ENCODE measurements around the gene ZNF804B.
"Not testable (repeated sequence)": the region's sequence is repeated elsewhere in the genome, so short reads cannot be mapped to it uniquely, and the experiment has no call there.

ZNF804B gene

DNA sequence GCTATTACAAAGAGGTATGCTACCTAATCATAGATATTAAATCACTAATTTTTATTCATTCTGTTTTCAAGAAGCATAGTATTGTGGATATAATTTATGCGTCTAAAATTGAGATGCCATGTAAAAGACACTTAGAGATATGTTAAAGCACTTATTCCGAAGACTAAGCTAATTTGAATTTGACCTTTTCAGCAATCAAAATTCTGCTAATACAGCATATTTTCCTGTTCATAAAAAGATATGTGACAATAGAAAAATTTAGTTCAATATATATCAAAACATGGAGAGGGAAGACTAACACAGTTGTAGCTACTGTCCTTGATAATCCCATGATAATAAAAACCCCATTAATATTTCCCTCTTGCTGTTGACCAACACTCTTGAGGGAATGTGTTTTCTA is 422.6 kb downstream of the ZNF804B start:
- H3K4me3 ChIP-seq (ENCODE audit: low read length): no peak overlapping the region
- TF ChIP-seq, protein P1, sequence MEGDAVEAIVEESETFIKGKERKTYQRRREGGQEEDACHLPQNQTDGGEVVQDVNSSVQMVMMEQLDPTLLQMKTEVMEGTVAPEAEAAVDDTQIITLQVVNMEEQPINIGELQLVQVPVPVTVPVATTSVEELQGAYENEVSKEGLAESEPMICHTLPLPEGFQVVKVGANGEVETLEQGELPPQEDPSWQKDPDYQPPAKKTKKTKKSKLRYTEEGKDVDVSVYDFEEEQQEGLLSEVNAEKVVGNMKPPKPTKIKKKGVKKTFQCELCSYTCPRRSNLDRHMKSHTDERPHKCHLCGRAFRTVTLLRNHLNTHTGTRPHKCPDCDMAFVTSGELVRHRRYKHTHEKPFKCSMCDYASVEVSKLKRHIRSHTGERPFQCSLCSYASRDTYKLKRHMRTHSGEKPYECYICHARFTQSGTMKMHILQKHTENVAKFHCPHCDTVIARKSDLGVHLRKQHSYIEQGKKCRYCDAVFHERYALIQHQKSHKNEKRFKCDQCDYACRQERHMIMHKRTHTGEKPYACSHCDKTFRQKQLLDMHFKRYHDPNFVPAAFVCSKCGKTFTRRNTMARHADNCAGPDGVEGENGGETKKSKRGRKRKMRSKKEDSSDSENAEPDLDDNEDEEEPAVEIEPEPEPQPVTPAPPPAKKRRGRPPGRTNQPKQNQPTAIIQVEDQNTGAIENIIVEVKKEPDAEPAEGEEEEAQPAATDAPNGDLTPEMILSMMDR (IDR thresholded peaks at IDR 0.05; ENCODE audit: insufficient read depth, low read depth, low read length, missing control alignments): no peak
- DNase-seq (ENCODE audit: low read depth): no peak

DNA sequence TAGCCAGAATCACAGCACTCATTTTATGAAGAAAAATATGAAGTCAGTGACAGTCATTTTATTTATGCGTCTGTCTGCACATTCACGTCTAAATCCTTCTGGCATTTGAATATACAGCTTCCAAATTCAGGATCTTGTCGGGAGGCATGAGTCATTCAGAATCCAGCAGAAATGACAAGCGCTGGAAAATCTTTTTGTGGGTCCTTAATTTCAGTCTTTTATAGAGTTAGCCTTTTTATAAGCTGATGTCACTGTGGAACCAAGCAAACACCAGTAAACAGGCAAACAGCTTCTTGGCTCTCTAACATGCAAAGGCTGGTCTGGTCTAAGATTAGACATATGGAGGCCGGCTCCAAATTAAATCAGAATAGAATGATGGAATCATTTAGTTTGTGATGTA is 424.2 kb downstream of the ZNF804B start:
- H3K4me3 ChIP-seq (ENCODE audit: low read length): no peak overlapping the region
- no peak for DNase-seq (ENCODE audit: low read depth)
- TF ChIP-seq, protein P1 (IDR thresholded peaks at IDR 0.05; ENCODE audit: insufficient read depth, low read depth, low read length, missing control alignments): no peak

DNA sequence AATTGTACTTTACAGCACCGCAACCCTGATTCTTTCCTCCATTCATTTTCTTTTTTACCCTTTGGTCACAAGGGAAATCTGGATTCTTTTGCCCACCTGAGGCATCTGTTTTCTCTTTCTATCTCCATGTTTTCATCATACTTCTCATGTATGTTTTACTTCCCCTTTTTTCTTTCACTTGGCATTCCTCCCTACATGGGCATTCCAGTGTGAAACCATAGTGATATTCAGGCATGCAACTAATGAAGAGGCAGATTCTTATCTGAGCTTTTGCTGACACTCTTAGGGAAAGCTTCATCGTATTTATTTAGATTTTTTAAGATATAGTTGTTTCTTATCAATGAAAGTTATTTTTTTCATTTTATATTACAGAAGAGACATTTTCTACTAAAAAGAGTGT is 441.3 kb downstream of the ZNF804B start:
- no peak overlapping the region for H3K4me3 ChIP-seq (ENCODE audit: low read length)
- DNase-seq (ENCODE audit: low read depth): no peak
- TF ChIP-seq, protein P1 (IDR thresholded peaks at IDR 0.05; ENCODE audit: insufficient read depth, low read depth, low read length, missing control alignments): no peak

DNA sequence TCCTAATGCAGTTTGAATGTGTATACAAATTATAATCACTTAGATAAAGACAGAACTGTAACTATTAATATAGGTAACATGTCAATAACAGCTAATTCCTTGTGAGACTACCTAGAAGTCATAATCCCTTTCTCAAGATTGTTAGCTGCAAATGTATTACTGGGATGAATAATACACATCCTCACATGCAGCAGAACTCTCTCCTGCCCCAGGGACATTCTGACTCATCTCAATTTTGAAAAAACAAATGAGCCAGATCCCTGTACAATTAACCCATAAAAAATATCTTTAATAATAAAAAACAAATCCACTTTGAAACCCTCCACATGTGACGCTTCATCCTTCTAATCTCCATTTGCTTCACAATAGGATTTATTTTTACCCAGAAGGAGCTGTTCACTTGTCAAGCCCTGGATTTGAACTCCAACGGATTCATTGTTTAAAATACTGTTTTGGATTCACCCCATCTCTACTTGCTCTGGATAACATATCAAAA is 464.4 kb downstream of the ZNF804B start:
- DNase-seq (ENCODE audit: low read depth): peak; percentile 24
- TF ChIP-seq, protein P1 (IDR thresholded peaks at IDR 0.05; ENCODE audit: insufficient read depth, low read depth, low read length, missing control alignments): no peak
- no peak overlapping the region for H3K4me3 ChIP-seq (ENCODE audit: low read length)

DNA sequence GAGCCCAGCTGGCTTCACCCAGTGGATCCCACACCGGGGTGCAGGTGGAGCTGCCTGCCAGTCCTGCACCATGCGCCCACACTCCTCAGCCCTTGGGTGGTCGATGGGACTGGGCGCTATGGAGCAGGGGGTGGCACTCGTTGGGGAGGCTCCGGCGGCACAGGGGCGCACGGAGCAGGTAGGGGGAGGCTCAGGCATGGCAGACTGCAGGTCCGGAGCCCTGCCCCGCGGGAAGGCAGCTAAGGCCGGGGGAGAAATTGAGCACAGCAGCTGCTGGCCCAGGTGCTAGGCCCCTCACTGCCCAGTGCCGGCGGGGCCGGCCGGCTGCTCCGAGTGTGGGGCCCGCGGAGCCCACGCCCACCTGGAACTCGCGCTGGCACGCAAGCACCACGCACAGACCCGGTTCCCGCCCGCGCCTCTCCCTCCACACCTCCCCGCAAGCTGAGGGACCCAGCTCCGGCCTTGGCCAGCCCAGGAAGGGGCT is 469.2 kb downstream of the ZNF804B start:
- not testable (repeated sequence) for H3K4me3 ChIP-seq (ENCODE audit: low read length); DNase-seq (ENCODE audit: low read depth)

DNA sequence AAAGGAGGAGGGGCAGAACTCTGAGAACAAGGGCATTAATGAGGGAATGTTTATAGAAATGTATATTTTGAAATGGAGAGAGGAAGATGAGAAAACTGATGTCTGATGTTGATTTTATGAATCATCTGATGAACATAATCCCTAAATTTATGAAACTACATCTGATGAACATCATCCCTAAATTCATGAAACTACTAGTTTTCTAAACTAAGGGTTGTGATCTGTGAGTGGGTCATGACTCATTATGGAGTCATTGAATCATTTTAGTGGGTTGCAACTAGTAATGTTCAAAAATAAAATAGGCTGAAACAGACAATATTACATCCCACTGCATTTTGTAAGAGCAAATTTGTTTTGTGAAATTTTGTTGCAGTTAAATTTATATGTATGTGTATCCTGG is 478.7 kb downstream of the ZNF804B start:
- no peak overlapping the region for H3K4me3 ChIP-seq (ENCODE audit: low read length)
- TF ChIP-seq, protein P1 (IDR thresholded peaks at IDR 0.05; ENCODE audit: insufficient read depth, low read depth, low read length, missing control alignments): no peak
- DNase-seq (ENCODE audit: low read depth): no peak

DNA sequence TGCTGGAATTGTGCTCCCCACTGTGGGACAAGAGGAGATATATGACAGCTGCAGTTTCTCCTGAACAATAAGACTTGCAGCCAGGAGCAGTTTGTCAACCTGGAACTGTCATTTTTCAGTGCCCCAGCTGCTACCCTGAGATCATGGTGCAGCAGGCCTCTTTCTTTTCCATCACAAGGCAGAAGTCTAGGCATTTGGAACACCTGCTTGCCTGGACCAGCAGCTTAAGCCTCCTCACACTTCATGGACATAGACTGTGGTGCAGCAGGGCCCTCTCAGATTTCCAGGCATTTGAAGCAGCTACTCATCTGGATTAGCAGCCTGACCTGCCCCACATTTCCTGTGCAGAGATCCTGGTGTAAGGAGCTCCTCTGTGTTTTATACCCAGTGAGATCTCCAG is 486.7 kb downstream of the ZNF804B start:
- H3K4me3 ChIP-seq (ENCODE audit: low read length): no peak overlapping the region
- DNase-seq (ENCODE audit: low read depth): no peak
- TF ChIP-seq, protein P1 (IDR thresholded peaks at IDR 0.05; ENCODE audit: insufficient read depth, low read depth, low read length, missing control alignments): no peak

Measured in epithelial cell of esophagus (primary cell).